ENCODE results near the gene MIPOL1. TPM values are rescaled to one million over a fixed set of nuclear protein-coding genes. Genes with fewer than 3 reads are reported as not detected.

The MIPOL1 gene
- total RNA-seq, 1 donor from 2014 or later = not detected

DNA sequence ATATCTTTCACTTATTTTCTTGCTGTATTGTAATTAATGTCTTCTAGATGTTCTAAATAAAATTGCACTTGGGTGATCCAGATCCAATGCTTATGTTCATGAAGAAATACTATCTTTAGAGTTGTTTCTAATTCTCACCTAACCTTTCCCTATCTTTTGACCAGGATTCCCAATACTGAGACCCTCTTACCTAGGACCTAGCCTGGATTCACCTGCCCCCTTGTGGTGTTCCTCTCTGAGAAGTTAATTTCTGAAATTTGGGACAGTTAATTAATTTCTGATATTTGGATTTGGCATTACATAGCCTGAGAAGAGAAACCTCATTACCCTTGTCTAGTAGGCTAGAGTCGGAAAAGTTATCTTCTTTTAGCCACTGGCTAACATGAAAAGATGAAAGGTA lies 367.8 kb downstream of the MIPOL1 start:
- H3K9me3 Mint-ChIP-seq = no peaks in the 10 kb centered on the region
- intact Hi-C loops (cut with micrococcal nuclease) = no loop called here
- no peaks in the 10 kb centered on the region for H3K27me3 Mint-ChIP-seq
- DNase-seq = no peak
- no peaks in the 10 kb centered on the region for H3K36me3 Mint-ChIP-seq (ENCODE audit: low read depth)
- H3K27ac Mint-ChIP-seq = no peak overlapping the region
- H3K4me3 Mint-ChIP-seq = no peak overlapping the region
- H3K4me1 Mint-ChIP-seq = no peaks in the 10 kb centered on the region

DNA sequence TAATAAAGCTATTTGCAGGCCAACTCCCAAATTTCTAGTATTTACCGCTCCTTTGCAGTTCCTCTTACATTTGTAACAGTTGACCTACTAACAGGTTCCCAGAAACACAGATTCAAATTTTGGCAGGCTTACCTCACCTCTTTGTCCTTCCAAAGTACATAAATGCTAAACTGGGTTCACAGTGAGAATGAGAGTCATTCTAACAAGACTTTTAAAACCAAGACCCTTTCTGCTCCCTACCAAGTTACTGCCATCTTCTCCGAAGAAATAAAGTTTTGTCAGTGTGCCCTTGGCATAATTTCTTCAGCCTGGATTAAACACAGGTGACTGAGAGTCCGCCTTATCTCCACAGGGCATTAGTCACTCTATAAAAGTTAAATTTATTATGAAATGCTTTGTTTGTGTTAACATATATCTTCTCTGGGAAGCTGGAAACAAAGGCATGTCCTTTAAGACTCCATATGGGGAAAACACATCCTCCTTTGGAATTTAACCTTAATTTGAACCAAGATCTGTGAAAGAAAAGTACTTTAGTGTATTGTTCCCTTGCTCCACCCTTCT lies 369.2 kb downstream of the MIPOL1 start:
- Mint-ChIP-seq H3K9me3 (no peaks in the 10 kb centered on the region), H3K4me3 (no peak overlapping the region), H3K36me3 (ENCODE audit: low read depth) (no peaks in the 10 kb centered on the region), H3K4me1 (no peaks in the 10 kb centered on the region), H3K27ac (no peak overlapping the region), H3K27me3 (no peaks in the 10 kb centered on the region)
- no peak for DNase-seq
- intact Hi-C loops (cut with micrococcal nuclease) = no loop called here

DNA sequence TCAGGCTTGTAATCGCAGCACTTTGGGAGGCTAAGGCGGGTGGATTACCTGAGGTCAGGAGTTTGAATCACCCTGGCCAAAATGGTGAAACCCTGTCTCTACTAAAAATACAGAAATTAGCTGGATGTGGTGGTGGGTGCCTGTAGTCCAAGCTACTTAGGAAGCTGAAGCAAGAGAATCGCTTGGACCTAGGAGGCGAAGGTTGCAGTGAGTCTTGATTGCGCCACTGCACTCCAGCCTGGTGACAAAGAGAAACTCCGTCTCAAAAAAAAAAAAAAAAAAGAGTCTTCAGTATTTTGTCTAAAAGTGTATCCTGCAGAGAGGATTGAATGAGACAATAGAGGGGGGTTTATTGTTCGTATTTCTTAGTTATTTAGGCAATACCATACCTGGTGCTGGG lies 372.0 kb downstream of the MIPOL1 start:
- DNase-seq = no peak
- no peaks in the 10 kb centered on the region for H3K4me1 Mint-ChIP-seq
- H3K27ac Mint-ChIP-seq = no peak overlapping the region
- intact Hi-C loops (cut with micrococcal nuclease) = no loop called here
- H3K27me3 Mint-ChIP-seq = no peaks in the 10 kb centered on the region
- no peaks in the 10 kb centered on the region for H3K36me3 Mint-ChIP-seq (ENCODE audit: low read depth)
- H3K4me3 Mint-ChIP-seq = no peak overlapping the region
- H3K9me3 Mint-ChIP-seq = no peaks in the 10 kb centered on the region

DNA sequence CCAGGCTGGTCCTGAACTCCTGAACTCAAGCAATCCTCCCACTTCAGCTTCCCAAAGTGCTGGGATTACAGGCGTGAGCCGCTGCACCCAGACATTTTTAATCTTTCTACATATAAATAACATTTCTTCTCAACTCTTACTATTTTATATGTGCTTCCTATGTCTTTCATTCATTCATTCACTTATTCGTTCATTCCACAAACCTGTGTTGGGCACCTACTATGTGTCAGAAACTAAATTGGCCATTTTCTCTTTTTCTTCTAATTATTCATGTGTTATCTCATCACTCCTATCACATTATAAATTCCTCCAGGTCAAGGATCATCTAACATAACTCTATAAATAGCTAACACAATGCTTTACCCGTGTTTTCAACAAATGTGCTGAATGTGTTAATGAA lies 373.7 kb downstream of the MIPOL1 start:
- Mint-ChIP-seq H3K36me3 (ENCODE audit: low read depth) (no peaks in the 10 kb centered on the region), H3K4me3 (no peak overlapping the region)
- intact Hi-C loops (cut with micrococcal nuclease) = no loop called here

DNA sequence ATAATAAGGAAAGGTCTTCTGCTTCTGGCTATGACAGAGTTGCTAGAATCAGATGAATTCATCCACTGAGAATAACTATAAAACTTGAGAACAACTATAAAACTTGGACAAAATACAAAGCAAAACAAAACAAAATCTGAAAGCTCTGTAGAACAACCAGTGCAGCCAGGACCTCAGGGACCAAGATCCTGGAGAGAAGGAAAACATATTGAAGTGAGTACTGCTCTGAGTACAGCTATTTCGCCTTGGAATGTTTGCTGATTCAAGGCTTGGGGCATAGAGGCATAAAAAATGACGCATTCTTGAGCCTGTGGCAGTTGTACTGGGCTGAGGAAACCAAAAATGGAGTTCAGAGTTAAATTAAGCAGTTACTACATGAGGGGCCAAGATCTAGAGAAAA lies 375.6 kb downstream of the MIPOL1 start:
- no peaks in the 10 kb centered on the region for H3K9me3 Mint-ChIP-seq
- no peak for DNase-seq
- H3K4me1 Mint-ChIP-seq = no peaks in the 10 kb centered on the region
- H3K4me3 Mint-ChIP-seq = no peak overlapping the region
- no peak overlapping the region for H3K27ac Mint-ChIP-seq
- intact Hi-C loops (cut with micrococcal nuclease) = no loop called here
- no peaks in the 10 kb centered on the region for H3K36me3 Mint-ChIP-seq (ENCODE audit: low read depth)
- no peaks in the 10 kb centered on the region for H3K27me3 Mint-ChIP-seq

More for the DNA sequence above, 373.7 kb downstream of the MIPOL1 start:
- Mint-ChIP-seq H3K4me1 (no peaks in the 10 kb centered on the region), H3K27me3 (no peaks in the 10 kb centered on the region), H3K9me3 (no peaks in the 10 kb centered on the region), H3K27ac (no peak overlapping the region)
- DNase-seq = no peak

DNA sequence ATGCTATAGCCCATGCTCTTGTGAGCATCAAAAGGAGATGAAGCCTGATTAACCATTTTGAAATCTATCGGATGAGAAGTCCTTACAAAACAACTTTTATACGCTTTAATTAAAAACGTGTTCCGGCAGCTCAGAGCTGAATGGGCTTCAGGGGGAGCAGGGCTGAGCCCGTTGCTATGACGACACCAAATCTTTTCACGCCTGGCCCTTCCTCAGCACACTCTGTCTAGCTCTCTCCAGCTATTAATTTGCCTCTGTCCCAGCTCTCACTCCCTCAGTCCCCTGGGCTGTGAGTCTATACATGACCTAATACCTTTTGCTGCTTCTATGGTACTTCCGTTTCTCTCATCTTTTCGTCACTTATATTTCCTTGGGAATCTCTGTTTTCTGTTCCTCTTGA lies 381.5 kb downstream of the MIPOL1 start:
- no peaks in the 10 kb centered on the region for H3K9me3 Mint-ChIP-seq
- H3K4me3 Mint-ChIP-seq = no peak overlapping the region
- intact Hi-C loops (cut with micrococcal nuclease) = no loop called here
- H3K27ac Mint-ChIP-seq = no peak overlapping the region
- H3K36me3 Mint-ChIP-seq (ENCODE audit: low read depth) = no peaks in the 10 kb centered on the region
- H3K4me1 Mint-ChIP-seq = no peaks in the 10 kb centered on the region
- no peak for DNase-seq
- peaks cover 8% of the 10 kb centered on the region for H3K27me3 Mint-ChIP-seq

DNA sequence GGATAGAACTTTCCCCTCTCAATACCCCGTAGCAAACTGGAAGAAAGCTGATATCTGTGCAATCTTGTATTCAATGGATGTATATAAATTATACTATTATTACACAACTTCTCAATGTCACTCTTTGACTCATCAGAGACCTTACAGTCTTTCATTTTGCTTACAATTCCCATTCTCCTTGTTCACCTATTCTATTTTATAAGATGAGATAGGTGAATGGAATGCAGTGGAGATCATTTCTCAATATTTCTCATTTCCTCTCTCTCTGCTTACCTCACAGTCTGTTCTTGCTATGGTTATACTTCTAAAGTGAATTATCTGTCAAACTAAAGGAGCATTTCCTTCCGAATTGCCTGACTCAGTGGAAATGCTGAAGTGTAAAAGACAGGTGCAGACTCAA lies 382.4 kb downstream of the MIPOL1 start:
- DNase-seq = no peak
- H3K27me3 Mint-ChIP-seq = peaks cover 9% of the 10 kb centered on the region
- no peaks in the 10 kb centered on the region for H3K36me3 Mint-ChIP-seq (ENCODE audit: low read depth)
- no peaks in the 10 kb centered on the region for H3K9me3 Mint-ChIP-seq
- H3K27ac Mint-ChIP-seq = no peak overlapping the region
- H3K4me3 Mint-ChIP-seq = no peak overlapping the region
- intact Hi-C loops (cut with micrococcal nuclease) = no loop called here
- H3K4me1 Mint-ChIP-seq = no peaks in the 10 kb centered on the region

DNA sequence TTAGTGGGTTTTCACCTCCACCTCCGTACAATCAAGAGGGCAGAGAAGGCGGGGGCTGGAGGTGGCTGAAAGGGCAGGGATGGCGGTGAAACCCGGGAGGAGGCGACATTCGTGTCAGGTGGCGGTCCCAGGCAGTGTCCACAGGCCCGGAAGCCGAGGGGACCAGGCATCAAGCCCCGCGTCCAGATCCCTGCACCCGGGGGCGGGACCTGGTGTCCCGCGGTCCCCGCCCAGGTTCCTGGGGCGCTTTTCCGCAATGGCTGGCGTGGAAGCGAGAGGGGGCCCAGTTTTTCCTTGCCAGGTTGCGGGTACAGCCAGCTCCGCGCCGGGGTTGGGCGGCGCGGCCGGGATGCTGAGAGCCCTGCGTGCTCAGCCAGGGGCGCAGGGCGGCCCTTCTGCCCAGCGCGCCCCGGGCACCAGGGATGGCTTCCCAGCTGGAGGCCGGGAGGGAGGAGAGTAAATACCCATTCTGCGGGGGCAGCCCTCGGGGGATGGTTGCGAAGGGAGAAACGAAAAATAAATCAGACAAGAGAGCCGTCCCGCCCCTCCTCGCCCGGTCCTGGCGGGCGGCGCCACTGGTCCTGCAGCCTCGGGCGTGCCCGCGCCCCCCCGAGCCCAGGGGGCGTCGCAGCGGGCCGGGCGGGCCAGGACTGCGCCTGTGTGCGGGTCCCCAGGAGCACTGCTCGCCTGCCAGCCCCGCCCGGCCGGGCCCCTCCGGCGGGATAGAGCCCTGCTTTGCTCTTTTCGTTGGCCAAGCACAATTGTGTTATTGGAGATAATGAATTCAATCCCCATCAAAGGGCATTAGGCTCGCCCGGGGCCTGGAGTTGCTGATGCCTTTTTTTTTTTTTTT lies 385.8 kb downstream of the MIPOL1 start:
- H3K4me3 Mint-ChIP-seq = no peak overlapping the region
- H3K27ac Mint-ChIP-seq = no peak overlapping the region
- no peak for DNase-seq
- H3K9me3 Mint-ChIP-seq = peaks cover 3% of the 10 kb centered on the region
- no peaks in the 10 kb centered on the region for H3K36me3 Mint-ChIP-seq (ENCODE audit: low read depth)
- intact Hi-C loops (cut with micrococcal nuclease) = no loop called here
- H3K4me1 Mint-ChIP-seq = no peaks in the 10 kb centered on the region
- peaks cover 35% of the 10 kb centered on the region for H3K27me3 Mint-ChIP-seq

DNA sequence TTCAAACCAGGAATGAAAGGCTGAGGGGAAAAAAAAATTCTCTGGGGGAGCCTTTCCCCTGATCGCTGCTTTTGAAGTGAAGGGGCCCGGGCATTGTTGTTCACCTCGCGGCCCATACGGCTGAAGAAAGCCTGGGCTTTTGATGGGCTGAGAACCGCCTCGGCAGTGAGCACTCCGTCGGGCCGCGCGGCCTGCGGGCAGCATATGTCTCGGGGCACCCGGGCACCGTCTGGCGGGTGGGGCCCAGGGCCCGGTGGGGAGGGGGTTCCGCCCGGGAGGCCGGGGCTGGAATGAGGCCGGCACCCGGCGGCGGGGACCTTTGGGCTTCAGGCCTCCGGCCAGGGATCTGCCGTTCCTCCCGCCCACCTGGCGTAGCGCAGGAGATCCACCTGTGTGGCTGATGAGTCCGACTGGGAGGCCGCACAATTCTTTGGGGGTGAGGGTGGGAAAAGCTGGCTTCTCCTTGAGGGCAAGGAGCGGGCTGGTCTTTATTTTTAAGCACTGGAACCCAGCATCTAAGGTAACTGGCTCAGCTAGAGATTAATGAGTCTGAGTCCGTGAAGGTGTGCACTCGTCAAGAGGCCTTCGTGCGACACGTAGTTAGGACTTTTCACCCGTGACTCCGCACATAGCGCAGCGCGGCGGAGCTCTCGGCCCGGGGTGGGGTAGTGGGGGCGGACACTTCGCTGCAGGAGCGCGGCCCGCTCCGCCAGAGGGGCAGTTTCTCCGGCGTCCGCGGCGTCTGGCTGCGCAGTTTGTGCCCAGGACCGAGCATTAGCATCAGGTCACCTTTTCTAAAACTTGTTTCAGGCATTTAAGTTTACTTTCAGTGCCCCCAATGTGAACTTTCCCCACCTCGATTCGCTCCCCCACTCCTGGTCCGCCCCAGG lies 386.7 kb downstream of the MIPOL1 start:
- Mint-ChIP-seq H3K4me3 (no peak overlapping the region), H3K9me3 (peaks cover 7% of the 10 kb centered on the region), H3K4me1 (no peaks in the 10 kb centered on the region), H3K36me3 (ENCODE audit: low read depth) (peaks cover 2% of the 10 kb centered on the region), H3K27me3 (peaks cover 44% of the 10 kb centered on the region), H3K27ac (no peak overlapping the region)
- no peak for DNase-seq
- intact Hi-C loops (cut with micrococcal nuclease) = no loop called here

DNA sequence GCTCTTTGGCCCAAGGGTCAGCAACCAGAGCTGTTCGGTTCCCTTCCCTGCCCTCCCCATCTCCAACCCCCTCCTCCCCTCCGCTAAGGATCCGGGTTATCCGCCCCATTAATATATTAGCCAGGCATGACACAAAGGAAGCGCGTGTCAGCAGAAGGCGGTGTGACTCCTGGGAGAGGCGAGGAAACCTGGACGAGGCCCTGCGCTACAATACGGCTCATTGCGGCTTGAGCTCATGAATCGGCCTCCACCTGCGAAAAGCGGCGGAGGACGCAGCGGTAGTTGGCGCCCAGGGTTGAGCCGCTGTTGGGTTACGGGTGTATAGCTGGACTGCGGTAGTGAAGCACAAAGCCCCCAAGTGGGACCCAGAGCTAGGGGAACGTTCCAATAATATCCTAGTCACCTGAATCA lies 387.4 kb downstream of the MIPOL1 start:
- no peaks in the 10 kb centered on the region for H3K4me1 Mint-ChIP-seq
- intact Hi-C loops (cut with micrococcal nuclease) = no loop called here
- H3K36me3 Mint-ChIP-seq (ENCODE audit: low read depth) = peaks cover 2% of the 10 kb centered on the region
- H3K9me3 Mint-ChIP-seq = peaks cover 7% of the 10 kb centered on the region
- H3K27ac Mint-ChIP-seq = no peak overlapping the region
- H3K27me3 Mint-ChIP-seq = peaks cover 47% of the 10 kb centered on the region
- no peak for DNase-seq
- no peak overlapping the region for H3K4me3 Mint-ChIP-seq

DNA sequence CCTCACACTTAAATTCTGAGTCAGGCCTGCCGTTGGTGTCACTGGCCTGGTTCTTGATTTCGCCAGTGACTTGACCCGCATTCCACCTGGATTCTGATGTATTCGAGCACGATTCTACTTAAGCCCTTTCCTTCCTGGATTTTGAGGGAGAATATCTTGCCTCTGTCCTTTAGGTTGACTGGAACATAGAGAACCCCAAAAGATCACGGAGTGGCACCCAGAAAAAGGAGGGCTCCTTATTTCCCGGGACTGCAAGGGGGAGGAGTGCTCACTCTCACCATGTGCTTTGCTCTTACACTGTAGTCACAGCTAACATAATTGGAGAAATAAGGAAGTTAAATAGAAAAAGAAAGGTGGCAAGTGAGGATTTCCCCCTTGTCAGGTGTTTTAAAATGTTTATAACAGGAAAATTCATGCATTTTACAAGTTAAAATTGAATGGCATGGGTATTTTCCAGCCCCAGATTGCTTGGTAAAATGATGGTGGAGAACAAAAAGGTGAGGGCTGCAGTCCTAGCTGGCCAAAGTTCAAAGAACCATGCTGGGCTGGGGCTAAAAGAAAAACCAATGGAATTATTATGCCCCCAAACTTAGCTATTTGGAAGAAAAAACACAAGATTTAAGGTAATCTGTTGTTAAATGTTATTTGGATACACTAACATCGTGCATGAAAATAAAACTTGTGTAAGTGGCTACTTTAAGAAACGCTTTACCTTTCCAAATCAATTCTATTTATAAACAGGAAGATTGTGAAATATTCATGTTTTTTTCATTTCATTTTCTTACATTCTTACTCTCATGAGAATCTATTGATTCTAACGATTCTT lies 388.4 kb downstream of the MIPOL1 start:
- peaks cover 57% of the 10 kb centered on the region for H3K27me3 Mint-ChIP-seq
- no peaks in the 10 kb centered on the region for H3K4me1 Mint-ChIP-seq
- intact Hi-C loops (cut with micrococcal nuclease) = no loop called here
- DNase-seq = no peak
- peaks cover 7% of the 10 kb centered on the region for H3K9me3 Mint-ChIP-seq
- H3K36me3 Mint-ChIP-seq (ENCODE audit: low read depth) = peaks cover 2% of the 10 kb centered on the region
- no peak overlapping the region for H3K27ac Mint-ChIP-seq
- no peak overlapping the region for H3K4me3 Mint-ChIP-seq

DNA sequence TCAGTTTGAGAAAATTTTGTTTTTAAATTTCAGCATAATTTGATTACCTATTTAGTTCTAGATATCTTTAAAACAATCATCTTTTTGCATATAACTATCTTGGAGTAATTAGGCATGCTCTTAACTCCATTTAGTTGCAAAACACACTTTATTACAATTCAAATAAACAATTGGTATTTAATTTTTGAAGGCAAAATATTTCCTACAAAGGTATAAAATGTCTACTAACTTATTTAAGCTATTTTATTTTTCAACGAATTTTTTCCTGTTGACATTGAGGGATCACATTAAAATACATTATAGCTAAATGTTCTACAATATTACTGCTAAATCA lies 389.0 kb downstream of the MIPOL1 start:
- intact Hi-C loops (cut with micrococcal nuclease) = no loop called here
- Mint-ChIP-seq H3K27ac (no peak overlapping the region), H3K9me3 (peaks cover 10% of the 10 kb centered on the region), H3K4me1 (no peaks in the 10 kb centered on the region), H3K4me3 (no peak overlapping the region), H3K36me3 (ENCODE audit: low read depth) (peaks cover 3% of the 10 kb centered on the region), H3K27me3 (peaks cover 60% of the 10 kb centered on the region)
- no peak for DNase-seq

DNA sequence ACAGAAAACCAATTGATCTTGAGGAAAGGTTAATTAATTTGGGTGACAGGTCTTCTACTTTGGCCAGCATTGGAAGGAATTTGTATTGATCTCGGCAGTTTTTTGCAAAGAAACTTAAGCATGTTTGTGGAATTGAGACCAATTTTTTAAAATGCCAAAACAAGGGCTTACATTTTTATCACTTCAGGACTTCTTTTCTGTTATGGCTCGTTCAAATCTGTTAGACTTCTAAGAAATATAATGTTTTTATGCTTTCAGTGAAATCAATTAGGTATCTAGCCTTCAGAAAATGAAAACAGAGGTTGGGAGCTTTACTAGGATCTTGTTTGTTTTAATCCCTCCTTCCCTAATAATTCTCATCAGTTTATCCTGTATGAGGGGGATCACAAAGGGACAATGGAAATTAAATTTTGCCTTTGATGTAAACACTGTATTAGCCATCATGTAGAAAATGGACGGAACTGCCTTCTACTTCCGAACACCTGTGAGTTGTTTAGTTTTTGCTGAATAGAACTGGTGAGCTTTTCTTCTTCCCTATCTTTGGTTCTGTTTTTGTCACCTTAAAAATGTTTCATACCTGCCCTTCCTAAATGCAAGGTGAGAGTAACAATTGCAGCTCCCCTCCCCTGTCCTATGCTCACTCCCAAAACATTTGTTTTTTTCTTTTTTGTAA lies 389.5 kb downstream of the MIPOL1 start:
- intact Hi-C loops (cut with micrococcal nuclease) = no loop called here
- no peak for DNase-seq
- Mint-ChIP-seq H3K27ac (peak overlapping the region; percentile 17), H3K36me3 (ENCODE audit: low read depth) (peaks cover 3% of the 10 kb centered on the region), H3K4me1 (no peaks in the 10 kb centered on the region), H3K9me3 (peaks cover 10% of the 10 kb centered on the region), H3K27me3 (peaks cover 60% of the 10 kb centered on the region), H3K4me3 (no peak overlapping the region)

All from activated CD4-positive, alpha-beta T cell treated with anti-CD3 and anti-CD28 coated beads, Interleukin-2, amount 10 ng/mL, durations not matched to agents 24 days and 14 days (primary cell).